Tibial nerve (tissue), 4 donors: Measurements from ENCODE around the gene PLEKHF1.

Experiments
- CTCF ChIP-seq, 5 experiments: fragments of 200-600 bp in 3 of 5; fragments of 450-650 bp in 2 of 5; sonication (generic) in 3 of 5; IDR thresholded peaks; one replicate each; pipeline ENCODE4 v1.5.1; 2016 to 2019; ENCODE audit warnings: antibody characterized with exemption in 5 of 5, mild to moderate bottlenecking in 3 of 5, moderate library complexity in 2 of 5
- EP300 ChIP-seq, 2 donors: sonication (generic); formaldehyde crosslinking; IDR thresholded peaks; one replicate each; pipeline ENCODE4 v1.6.1; 2017; ENCODE audit warnings: antibody characterized with exemption in 2 of 2, mild to moderate bottlenecking in 1 of 2

GRCh38 chr19:29618434-29618833 lies 46.8 kb upstream of the PLEKHF1 start:
- no peak for TF ChIP-seq CTCF (IDR thresholded peaks at IDR 0.05)
- TF ChIP-seq EP300 (IDR thresholded peaks at IDR 0.05), result no peak
